Heart left ventricle (tissue), 16 donors: Measurements from ENCODE around the gene HPF1. TPM values are rescaled to one million over a fixed set of nuclear protein-coding genes. Genes with fewer than 3 reads are reported as not detected.
"Not testable (repeated sequence)": the region's sequence is repeated elsewhere in the genome, so short reads cannot be mapped to it uniquely, and the experiment has no call there.

Source experiments
- ATAC-seq, 4 donors: fragments of 200-7000 bp; cut with Tn5 transposase; one replicate each; pipeline ENCODE4 v1.9.1; 2020 to 2022; ENCODE audit warnings: moderate library complexity in 4 of 4, mild to moderate bottlenecking in 3 of 4, moderate number of reproducible peaks in 1 of 4
- DNase-seq, 5 donors: peaks; one replicate each; pipeline ENCODE4 v3.0.0-alpha.2; 2020
- H3K27ac ChIP-seq, 12 donors: fragments of 200-600 bp; sonication (generic) in 4 of 12; one replicate each; pipeline versions ENCODE4 v1.5.0 to v1.8.0; 2016 to 2022; ENCODE audit warnings: mild to moderate bottlenecking in 2 of 12
- H3K27me3 ChIP-seq, 9 donors: fragments of 200-600 bp; sonication (generic) in 2 of 9; one replicate each; pipeline versions ENCODE4 v1.5.1 to v1.8.0; 2016 to 2022; ENCODE audit warnings: mild to moderate bottlenecking in 3 of 9
- H3K36me3 ChIP-seq, 9 donors: fragments of 200-600 bp; sonication (generic) in 2 of 9; one replicate each; pipeline versions ENCODE4 v1.5.0 to v1.8.0; 2018 to 2022; ENCODE audit warnings: mild to moderate bottlenecking in 2 of 9
- H3K4me1 ChIP-seq, 12 donors: fragments of 200-600 bp; sonication (generic) in 4 of 12; one replicate each; pipeline versions ENCODE4 v1.5.0 to v1.8.0; 2016 to 2022; ENCODE audit warnings: mild to moderate bottlenecking in 3 of 12
- H3K4me3 ChIP-seq, 12 donors: fragments of 200-600 bp; sonication (generic) in 4 of 12; one replicate each; pipeline versions ENCODE4 v1.5.0 to v1.8.0; 2017 to 2022; ENCODE audit warnings: mild to moderate bottlenecking in 9 of 12, moderate library complexity in 4 of 12
- H3K9me3 ChIP-seq, 12 donors: fragments of 200-600 bp; sonication (generic) in 4 of 12; one replicate each; pipeline versions ENCODE4 v1.5.0 to v1.8.0; 2016 to 2022; ENCODE audit warnings: mild to moderate bottlenecking in 1 of 12
- POLR2A ChIP-seq, 2 donors: fragments of 450-650 bp; IDR thresholded peaks; one replicate each; pipeline ENCODE4 v1.6.1; 2017; ENCODE audit warnings: antibody characterized with exemption in 2 of 2, mild to moderate bottlenecking in 2 of 2, moderate library complexity in 2 of 2
- WGBS, 4 donors: extraction: QIAGEN DNeasy Blood & Tissue Kit in 2 of 4; methylation state at CpG; one replicate each; pipeline versions ENCODE4 v1.1.5 to v1.1.7; 2013 to 2018; 5-methylcytosine and 5-hydroxymethylcytosine counted together
- intact Hi-C, 10 donors: fragments of 100-400 bp; cut with DNase I; formaldehyde crosslinking; loops; one replicate each; pipeline versions ENCODE4 v1.11.1 to v1.14.2; 2022
- long read RNA-seq, 3 donors: library from polyadenylated mRNA; unstranded; transcript quantifications; one replicate each; pipeline ENCODE4 v2.0.0, GENCODE V29; 2020 to 2021
- polyA plus RNA-seq, 2 donors: library from polyadenylated mRNA; stranded (reverse); fragments of 200-250 nt; gene quantifications; one replicate each; pipeline ENCODE4 v1.2.3, GENCODE V29; 2013
- total RNA-seq, 9 donors: library from RNA; depleted of rRNA in 2 of 9; stranded (reverse); fragments of >200 nt in 2 of 9; fragmentation: NEBNext Ultra II Directional in 3 of 9; extraction: Animal tissue kit (Norgen Biotek cat#: 25700) in 3 of 9; gene quantifications; one replicate each; pipeline versions ENCODE4 v1.1.0 to v1.2.4, GENCODE V29; 2016 to 2023
- TF ChIP-seq, protein P1 (sequence below), 12 donors: fragments of 200-600 bp; sonication (generic) in 4 of 12; IDR thresholded peaks; one replicate each; pipeline versions ENCODE4 v1.5.0 to v1.8.0; 2018 to 2022; ENCODE audit warnings: antibody characterized with exemption in 12 of 12, mild to moderate bottlenecking in 5 of 12
- donor health status: ischemic (EF 13 %, LVEDD 7.1; RV severe dilation, severe dysfunction).
- donor health status: healthy with polysubstance abuse.
- donor health status: DM: no; HTN: yes; CAD: no.
- donor health status: DM: no; HTN: no; CAD: no.
- donor health status: ischemic (EF 25% LVEDD 6.9; RV normal size, moderate dysfunction).
- donor health status: ischemic (EF 25% LVEDD 5.7; RV mildly dilated, moderate dysfunction).
- donor health status: healthy.
- donor health status: DM: yes; HTN: yes; CAD: no.
- donor health status: ischemic (EF 35%, LVEDD 5.7; RV mildly dilated, moderate dysfunction).
- donor health status: nonischemic (EF 11% LVEDD 7.7; RV severe dilation, severe dysfunction).
- donor health status: DM: yes; HTN: yes; CAD: no.
- donor health status: PGD.
- donor health status: ischemic (EF 29% LVEDD 5.4; RV normal size, mild dysfunction).
- donor health status: nonischemic (EF 23%, LVEDD 6.1; RV moderate dilation, normal function).

HPF1 gene
- total RNA-seq (10 to 100 TPM; 15.7 to 38.3 (median 20.3) TPM), polyA plus RNA-seq (10 to 100 TPM; 22.0 to 34.3 TPM)
- long read RNA-seq, donor 1, transcript HPF1-201 (8 exons, 1,230 nt): major isoform, 14 of 19 reads
- long read RNA-seq, donor 1, partial matches to known transcripts: 2 of 19 reads
- long read RNA-seq, donor 1, other reads (novel, unspliced or antisense): 3 of 19 reads
- long read RNA-seq, donor 2, transcript HPF1-201 (8 exons, 1,230 nt): major isoform, 20 of 26 reads
- long read RNA-seq, donor 2, partial matches to known transcripts: 4 of 26 reads
- long read RNA-seq, donor 2, other reads (novel, unspliced or antisense): 2 of 26 reads
- long read RNA-seq, donor 3, transcript HPF1-201 (8 exons, 1,230 nt): major isoform, 21 of 26 reads
- long read RNA-seq, donor 3, partial matches to known transcripts: 4 of 26 reads
- long read RNA-seq, donor 3, other reads (novel, unspliced or antisense): 1 of 26 reads

DNA sequence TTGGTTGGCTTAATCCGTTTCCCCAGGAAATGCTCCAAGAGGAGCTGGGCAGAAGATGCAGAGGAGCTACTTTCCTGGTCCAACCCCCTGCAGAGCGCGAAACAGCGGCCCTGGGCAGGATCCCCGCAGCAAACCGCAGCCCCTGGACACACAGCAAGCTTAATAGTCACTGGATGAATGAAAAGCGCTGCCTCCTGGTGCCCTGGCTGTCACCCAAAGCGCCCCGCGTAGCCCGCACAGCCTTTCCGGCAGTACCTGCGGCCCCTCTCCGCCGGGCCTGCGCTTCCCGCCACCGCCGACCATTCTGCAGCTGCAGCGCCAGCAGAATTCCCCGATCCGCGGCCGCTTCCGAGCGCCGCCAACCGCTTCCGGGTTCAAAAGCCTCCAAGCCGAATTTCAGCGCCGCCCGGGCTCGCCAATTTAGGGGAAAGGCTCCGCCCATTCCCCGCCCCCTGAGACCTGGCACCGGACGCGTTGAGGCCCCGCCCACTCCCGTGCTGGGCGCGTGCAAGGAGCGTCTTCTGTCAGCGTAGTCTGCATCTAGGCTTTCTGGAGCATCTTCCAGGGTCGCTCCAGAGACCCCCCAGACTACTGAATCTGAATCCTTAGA is at the start of gene HPF1:
Gene HPF1 (minus strand): TSS at position 370 of the 610 bp plus-strand sequence. CDS start 67 bp downstream, at position 303.
- TF ChIP-seq POLR2A (IDR thresholded peaks at IDR 0.05): peak in 1 of 2 donors; percentile 57
- TF ChIP-seq, protein P1, sequence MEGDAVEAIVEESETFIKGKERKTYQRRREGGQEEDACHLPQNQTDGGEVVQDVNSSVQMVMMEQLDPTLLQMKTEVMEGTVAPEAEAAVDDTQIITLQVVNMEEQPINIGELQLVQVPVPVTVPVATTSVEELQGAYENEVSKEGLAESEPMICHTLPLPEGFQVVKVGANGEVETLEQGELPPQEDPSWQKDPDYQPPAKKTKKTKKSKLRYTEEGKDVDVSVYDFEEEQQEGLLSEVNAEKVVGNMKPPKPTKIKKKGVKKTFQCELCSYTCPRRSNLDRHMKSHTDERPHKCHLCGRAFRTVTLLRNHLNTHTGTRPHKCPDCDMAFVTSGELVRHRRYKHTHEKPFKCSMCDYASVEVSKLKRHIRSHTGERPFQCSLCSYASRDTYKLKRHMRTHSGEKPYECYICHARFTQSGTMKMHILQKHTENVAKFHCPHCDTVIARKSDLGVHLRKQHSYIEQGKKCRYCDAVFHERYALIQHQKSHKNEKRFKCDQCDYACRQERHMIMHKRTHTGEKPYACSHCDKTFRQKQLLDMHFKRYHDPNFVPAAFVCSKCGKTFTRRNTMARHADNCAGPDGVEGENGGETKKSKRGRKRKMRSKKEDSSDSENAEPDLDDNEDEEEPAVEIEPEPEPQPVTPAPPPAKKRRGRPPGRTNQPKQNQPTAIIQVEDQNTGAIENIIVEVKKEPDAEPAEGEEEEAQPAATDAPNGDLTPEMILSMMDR (IDR thresholded peaks at IDR 0.05): peak in 1 of 12 donors; percentile 27
- Histone ChIP-seq H3K27me3 (no peaks in the 10 kb centered on the region), H3K9me3 (no peaks in the 10 kb centered on the region), H3K27ac (peak within 1 kb of the TSS in 11 of 12 donors; percentile 32 to 84 (median 64)), H3K36me3 (peaks cover 0 to 10% (median 8%) of the 10 kb centered on the region in 9 donors), H3K4me3 (peak within 1 kb of the TSS; percentile 49 to 92 (median 89)), H3K4me1 (peaks cover 4 to 26% (median 15%) of the 10 kb centered on the region in 12 donors)
- ATAC-seq (peak; percentile 91 to 99 (median 98)), DNase-seq (peak; percentile 91 to 97 (median 93))
- intact Hi-C loops: loop anchor here in 4 of 10 donors (2.0 to 10.0 kb wide), 4 partner anchors 137 to 145 kb away; partner anchors contain the start of genes NEK1 (in 3 of the 4) and CLCN3 (in 1 of the 4)
- 0 to 2% (median 1%) methylated on average over 40 to 46 of the region's 46 CpGs for WGBS, 4 donors

DNA sequence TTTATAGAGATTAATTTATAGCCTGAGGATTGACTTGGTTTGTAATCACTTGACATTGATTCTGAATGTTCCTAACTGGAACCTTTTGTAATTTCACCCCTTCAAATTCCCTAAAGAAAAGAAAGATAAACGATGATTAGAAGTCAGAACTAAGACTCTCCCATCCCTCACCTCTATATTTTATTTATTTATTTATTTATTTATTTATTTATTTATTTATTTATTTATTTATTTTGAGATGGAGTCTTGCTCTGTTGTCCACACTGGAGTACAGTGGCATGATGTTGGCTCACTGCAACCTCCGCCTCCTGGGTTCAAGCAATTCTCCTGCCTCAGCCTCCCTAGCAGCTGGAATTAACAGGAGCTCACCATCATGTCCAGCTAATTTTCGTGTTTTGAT is 49.0 kb upstream of the HPF1 start:
- 79 to 92% (median 84%) methylated on average over 3 of the region's 3 CpGs for WGBS, 4 donors
- H3K36me3 ChIP-seq, H3K4me1 ChIP-seq, H3K9me3 ChIP-seq, DNase-seq, H3K27me3 ChIP-seq, H3K27ac ChIP-seq, ATAC-seq, H3K4me3 ChIP-seq: not testable (repeated sequence)
- intact Hi-C loops: loop anchor here in 1 of 10 donors (10.0 kb wide), 1 partner anchor 192 kb away; the partner anchor contains the start of gene NEK1

DNA sequence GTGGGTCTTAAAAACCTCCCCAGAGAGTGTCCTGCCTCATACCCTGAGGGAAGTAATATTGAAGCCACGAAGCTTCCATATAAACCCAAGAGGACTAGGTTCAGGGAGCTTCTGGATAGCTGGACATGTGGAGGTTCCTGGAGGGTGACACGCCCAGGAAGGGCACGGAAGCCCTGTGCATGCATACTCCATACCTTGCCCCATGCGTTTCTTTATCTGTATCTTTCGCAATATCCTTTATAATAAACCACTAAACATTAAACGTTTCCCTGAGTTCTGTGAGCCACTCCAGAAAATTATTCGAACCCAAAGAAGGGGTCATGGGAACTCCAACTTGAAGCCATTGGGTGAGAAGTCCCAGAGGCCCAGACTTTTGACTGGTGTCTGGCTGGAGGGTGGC is 45.7 kb upstream of the HPF1 start:
- intact Hi-C loops: loop anchor here in 1 of 10 donors (10.0 kb wide), 1 partner anchor 189 kb away; the partner anchor contains the start of gene NEK1
- DNase-seq: no peak
- Histone ChIP-seq H3K27me3 (no peaks in the 10 kb centered on the region), H3K9me3 (peaks cover 0 to 7% (median 0%) of the 10 kb centered on the region in 12 donors), H3K4me3 (no peak overlapping the region), H3K27ac (no peak overlapping the region), H3K4me1 (no peaks in the 10 kb centered on the region), H3K36me3 (no peaks in the 10 kb centered on the region)
- WGBS, 4 donors: 79 to 88% (median 82%) methylated on average over 7 of the region's 7 CpGs
- no peak for TF ChIP-seq POLR2A (IDR thresholded peaks at IDR 0.05)
- TF ChIP-seq, protein P1 (IDR thresholded peaks at IDR 0.05): no peak
- ATAC-seq: no peak

- no peaks in the 10 kb centered on the region for H3K27me3 ChIP-seq
- no peak overlapping the region for H3K27ac ChIP-seq
- no peak for ATAC-seq
- WGBS, 4 donors: 75 to 86% (median 76%) methylated on average over 1 of the region's 1 CpG
- H3K4me3 ChIP-seq: no peak overlapping the region
- no peaks in the 10 kb centered on the region for H3K4me1 ChIP-seq
- intact Hi-C loops: loop anchor here in 1 of 10 donors (10.0 kb wide), 1 partner anchor 188 kb away; the partner anchor contains the start of gene NEK1
- H3K9me3 ChIP-seq: peaks cover 0 to 7% (median 0%) of the 10 kb centered on the region in 12 donors
- TF ChIP-seq, protein P1 (IDR thresholded peaks at IDR 0.05): no peak
- TF ChIP-seq POLR2A (IDR thresholded peaks at IDR 0.05): no peak
- no peak for DNase-seq
- H3K36me3 ChIP-seq: no peaks in the 10 kb centered on the region
These were observed 45.1 kb upstream of the HPF1 start for GRCh38 chr4:169802873-169803272.
